Adrenal gland (tissue), 5 donors: ENCODE results near the gene OSER1.

Experiments
- CTCF ChIP-seq, 6 experiments: fragments of 450-650 bp in 4 of 6; fragments of 200-600 bp in 2 of 6; sonication (generic) in 1 of 6; IDR thresholded peaks; 1 replicate in 5 of 6; 2 replicates in 1 of 6; pipeline versions ENCODE4 v1.5.1 to v1.8.0; 2016 to 2021; ENCODE audit warnings: antibody characterized with exemption in 6 of 6, mild to moderate bottlenecking in 2 of 6, moderate library complexity in 1 of 6
- POLR2A ChIP-seq, 2 donors: fragments of 450-650 bp; IDR thresholded peaks; one replicate each; pipeline ENCODE4 v1.6.1; 2017; ENCODE audit warnings: antibody characterized with exemption in 2 of 2, mild to moderate bottlenecking in 2 of 2, moderate library complexity in 1 of 2
- donor health status: DM: no; HTN: no; CAD: no.

GRCh38 chr20:44219170-44219730 lies 8.7 kb upstream of the OSER1 start:
- TF ChIP-seq POLR2A (IDR thresholded peaks at IDR 0.05) (no peak), CTCF (IDR thresholded peaks at IDR 0.05) (no peak)
